K562 treated with DMSO at 1 percent for 24 hours (cell line): ENCODE data around the gene TM4SF20. TPM values are rescaled to one million over a fixed set of nuclear protein-coding genes. Genes with fewer than 3 reads are reported as not detected.

ENCODE experiments used
- total RNA-seq: library from RNA; unstranded; fragments of 300-600 nt; gene quantifications from 2 replicates; pipeline ENCODE4 v1.2.3, GENCODE V29; 2022; ENCODE audit warnings: low read depth; ENCODE audit not compliant: insufficient read depth

Gene TM4SF20
- total RNA-seq: not detected in 2 replicates

GRCh38 chr2:227379095-227379494, at the start of gene TM4SF20:
Gene TM4SF20, minus strand, starts transcription at chr2:227379306. Its CDS starts 38 bp downstream, at chr2:227379268.

DNA sequence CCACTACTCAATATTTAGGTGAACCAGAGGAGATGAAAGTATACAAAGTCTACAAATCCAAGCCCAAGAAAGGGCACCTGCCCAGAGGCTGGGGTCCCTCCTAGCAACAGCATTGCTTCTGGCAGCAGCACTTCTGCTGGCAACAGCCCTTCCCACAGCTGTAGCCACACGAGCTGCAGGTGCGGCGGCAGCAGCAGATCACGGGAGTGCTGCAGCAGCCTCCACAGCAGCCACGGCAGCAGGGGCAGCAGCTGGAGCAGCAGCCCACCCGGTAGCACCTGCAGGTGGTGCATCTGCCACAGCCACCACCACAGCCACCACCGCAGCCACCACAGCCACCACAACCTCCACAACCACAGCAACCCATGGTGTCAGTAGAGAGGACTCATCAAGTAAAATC, 8.5 kb upstream of the TM4SF20 start, which contains the start of gene SCYGR1:
Gene SCYGR1 (minus strand): TSS at position 367 of the 400 bp plus-strand sequence. CDS start 0 bp downstream, at position 367.

DNA sequence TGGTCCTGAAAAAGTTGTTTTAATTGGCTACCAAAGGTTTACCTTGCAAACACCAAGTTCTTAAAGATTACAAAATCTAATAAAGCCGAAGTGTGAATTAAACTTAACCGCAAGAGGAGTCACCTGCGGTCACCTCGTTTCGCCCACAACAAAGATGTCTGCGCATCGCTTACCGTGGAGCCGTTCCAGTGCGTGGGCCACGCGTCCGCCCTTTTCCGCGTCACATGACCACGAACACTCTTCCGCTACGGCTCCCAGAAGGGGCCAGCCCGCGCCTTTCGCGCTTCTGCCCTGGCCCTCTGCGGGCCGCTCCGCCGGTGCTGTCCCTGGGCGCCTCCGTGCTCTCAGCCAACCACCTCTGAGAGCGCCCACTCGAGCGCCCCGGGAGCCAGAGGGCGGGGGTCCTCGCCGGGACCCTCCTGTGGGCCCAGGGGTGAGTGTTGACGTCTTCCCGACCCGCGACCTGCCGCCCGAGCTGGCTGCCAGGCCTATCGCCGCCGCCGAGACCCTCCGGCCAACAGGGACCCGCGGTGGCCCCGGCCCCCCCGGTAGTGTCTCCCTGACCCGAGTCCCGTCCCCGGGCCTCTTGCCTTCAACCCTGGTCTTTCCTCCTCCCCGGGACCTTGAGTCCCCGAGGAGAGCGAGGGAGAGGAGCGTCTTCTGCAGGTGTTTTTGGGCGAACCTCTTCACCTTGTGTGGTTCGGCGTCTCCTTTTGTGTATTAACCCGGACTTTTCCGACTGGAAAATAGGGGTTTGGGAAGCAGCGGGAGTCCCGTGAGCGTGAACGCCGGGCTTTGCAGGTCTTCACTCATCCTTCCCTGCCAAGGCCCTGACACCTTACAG, 53.9 kb downstream of the TM4SF20 start, which contains the start of gene MFF:
Gene MFF (plus strand): TSS at position 257 of the 844 bp plus-strand sequence. CDS start 5,415 bp downstream, outside the sequence.

Other genes starting within 250 kb of the TM4SF20 start
- 0.02 TPM in 1 of 2 replicates, not detected in the other for gene COL4A4, start 215.1 kb downstream of the TM4SF20 start, total RNA-seq
- 0.17 TPM in 1 of 2 replicates, not detected in the other for gene COL4A3, start 214.7 kb downstream of the TM4SF20 start, total RNA-seq
- gene MFF, start 54.1 kb downstream of the TM4SF20 start, total RNA-seq: 24.7 and 31.0 TPM in 2 replicates
- gene SCYGR1, start 8.6 kb upstream of the TM4SF20 start, total RNA-seq: not detected in 2 replicates
- 20.6 and 23.9 TPM in 2 replicates for gene AGFG1, start 92.8 kb upstream of the TM4SF20 start, total RNA-seq
- not detected in 2 replicates for gene SCYGR2, start 219.6 kb upstream of the TM4SF20 start, total RNA-seq
- not detected in 2 replicates for gene SCYGR3, start 235.5 kb upstream of the TM4SF20 start, total RNA-seq
- gene SCYGR4, start 238.2 kb upstream of the TM4SF20 start, total RNA-seq: not detected in 2 replicates